OCI-LY7 (cell line): ENCODE measurements around the gene FAM78B. TPM values are rescaled to one million over a fixed set of nuclear protein-coding genes. Genes with fewer than 3 reads are reported as not detected.

ENCODE experiments used
- BruUV-seq: library from RNA; stranded (reverse); fragments of 400-500 nt; replicated peaks from 2 replicates; lab custom pipeline; 2021; lab: Mats Ljungman, UMichigan
- CTCF ChIA-PET: fragments of 300-600 bp; sonication (Branson Sonifier 250); formaldehyde crosslinking; loops from one replicate; lab custom pipeline; 2022; ENCODE audit warnings: antibody characterized with exemption; ENCODE audit not compliant: unreplicated experiment; lab: Charles Lee
- POLR2A ChIA-PET: fragments of 300-600 bp; sonication (Branson Sonifier 250); formaldehyde crosslinking; loops from one replicate; lab custom pipeline; 2022; ENCODE audit warnings: antibody characterized with exemption; lab: Charles Lee
- DNase-seq: peaks from one replicate; pipeline ENCODE4 v3.0.0-alpha.2; 2015; ENCODE audit warnings: low spot score
- H2AFZ ChIP-seq: fragments of 200-600 bp; sonication (generic), shearing (Covaris generic); 2 replicates; pipeline ENCODE4 v1.6.1; 2014; ENCODE audit warnings: mild to moderate bottlenecking, antibody characterized with exemption, low read length, moderate library complexity
- H3K27ac ChIP-seq: fragments of 200-600 bp; sonication (generic); 2 replicates; pipeline ENCODE4 v1.5.1; 2014; ENCODE audit warnings: mixed run types, low read depth, mild to moderate bottlenecking, moderate library complexity, low read length, inconsistent platforms; ENCODE audit not compliant: poor library complexity, severe bottlenecking
- H3K36me3 ChIP-seq: fragments of 200-600 bp; sonication (generic); 2 replicates; pipeline ENCODE4 v1.6.1; 2014; ENCODE audit warnings: mild to moderate bottlenecking, antibody characterized with exemption, low read length, moderate library complexity, mixed read lengths; ENCODE audit not compliant: insufficient read depth
- H3K4me1 ChIP-seq: fragments of 200-600 bp; sonication (generic); 2 replicates; pipeline ENCODE4 v1.5.1; 2014; ENCODE audit warnings: mild to moderate bottlenecking, low read length; ENCODE audit not compliant: insufficient read depth, poor library complexity, severe bottlenecking
- H3K4me2 ChIP-seq: fragments of 200-600 bp; sonication (generic); 2 replicates; pipeline ENCODE4 v1.6.1; 2014; ENCODE audit warnings: mild to moderate bottlenecking, low read length
- H3K4me3 ChIP-seq: fragments of 200-600 bp; sonication (generic); 2 replicates; pipeline ENCODE4 v1.5.1; 2014; ENCODE audit warnings: mild to moderate bottlenecking, low read depth, low read length; ENCODE audit not compliant: poor library complexity, severe bottlenecking
- H3K79me2 ChIP-seq: fragments of 200-600 bp; sonication (generic); 2 replicates; pipeline ENCODE4 v1.6.1; 2016; ENCODE audit warnings: low read depth, mild to moderate bottlenecking, low read length, moderate library complexity, mixed read lengths; ENCODE audit not compliant: insufficient read depth
- H3K9me2 ChIP-seq: fragments of 200-600 bp; sonication (generic); 2 replicates; pipeline ENCODE4 v1.6.1; 2016; ENCODE audit warnings: mild to moderate bottlenecking, low read length, mixed read lengths; ENCODE audit not compliant: insufficient read depth
- H3K9me3 ChIP-seq: fragments of 200-600 bp; sonication (generic); 2 replicates; pipeline ENCODE4 v1.6.1; 2014; ENCODE audit warnings: mild to moderate bottlenecking, mixed run types, low read length, mixed read lengths
- H4K20me1 ChIP-seq: fragments of 200-600 bp; sonication (generic); 2 replicates; pipeline ENCODE4 v1.6.1; 2014; ENCODE audit warnings: mild to moderate bottlenecking, antibody characterized with exemption, low read length, moderate library complexity, mixed read lengths; ENCODE audit not compliant: insufficient read depth
- EZH2phosphoT487 ChIP-seq: fragments of 200-600 bp; sonication (generic); IDR thresholded peaks from 2 replicates; pipeline ENCODE4 v1.6.1; 2018; ENCODE audit warnings: low read depth, borderline replicate concordance, mild to moderate bottlenecking, mixed run types, antibody characterized with exemption, low read length, moderate library complexity, mixed read lengths
- intact Hi-C: fragments of 100-400 bp; cut with micrococcal nuclease; formaldehyde crosslinking; loops from one replicate; pipeline ENCODE4 v1.10.0; 2022; ENCODE audit not compliant: unreplicated experiment
- total RNA-seq, 2 experiments: library from RNA; depleted of rRNA in 1 of 2; stranded (reverse); fragments of >200 nt in 1 of 2; shearing (Covaris generic) in 1 of 2; gene quantifications; 2 replicates each; pipeline ENCODE4 v1.2.3, GENCODE V29; 2014 to 2022
- TF ChIP-seq, protein P1 (sequence below): fragments of 200-600 bp; sonication (generic); conservative IDR thresholded peaks from 2 replicates; pipeline ENCODE4 v1.5.1; 2014; ENCODE audit warnings: mild to moderate bottlenecking, antibody characterized with exemption, low read length, moderate library complexity, mixed read lengths

Gene FAM78B
- total RNA-seq, 2 experiments from 2014 or later, result not detected

DNA sequence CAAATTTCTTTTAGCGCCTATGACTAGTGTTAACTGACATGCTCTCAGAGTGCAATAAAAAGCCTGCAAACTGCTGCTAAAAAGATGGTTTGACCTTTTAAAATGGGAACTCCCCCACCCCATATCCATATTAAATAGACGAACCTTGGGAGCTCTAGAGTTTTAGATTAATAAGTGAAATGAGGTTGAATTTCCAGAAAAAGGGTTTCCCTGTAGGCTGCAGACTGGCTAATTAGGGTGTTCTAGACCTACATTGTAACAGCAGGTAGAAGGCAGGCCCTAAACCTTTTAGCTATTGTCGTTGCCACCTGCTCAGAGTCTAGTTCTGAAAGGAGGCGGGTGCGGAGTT lies 2.2 kb downstream of the FAM78B start:
- H3K79me2 ChIP-seq, result no peaks in the 10 kb centered on the region
- intact Hi-C loops, result no loop called here
- no peaks in the 10 kb centered on the region for H3K4me1 ChIP-seq
- no TSS peak for BruUV-seq
- H3K9me3 ChIP-seq, result no peaks in the 10 kb centered on the region
- CTCF ChIA-PET, result no interaction called here
- no peaks in the 10 kb centered on the region for H3K36me3 ChIP-seq
- no peak overlapping the region for H2AFZ ChIP-seq
- DNase-seq, result no peak
- H4K20me1 ChIP-seq, result no peaks in the 10 kb centered on the region
- no peak overlapping the region for H3K4me3 ChIP-seq
- H3K27ac ChIP-seq, result no peak overlapping the region
- no peak for TF ChIP-seq EZH2phosphoT487
- TF ChIP-seq, protein P1, sequence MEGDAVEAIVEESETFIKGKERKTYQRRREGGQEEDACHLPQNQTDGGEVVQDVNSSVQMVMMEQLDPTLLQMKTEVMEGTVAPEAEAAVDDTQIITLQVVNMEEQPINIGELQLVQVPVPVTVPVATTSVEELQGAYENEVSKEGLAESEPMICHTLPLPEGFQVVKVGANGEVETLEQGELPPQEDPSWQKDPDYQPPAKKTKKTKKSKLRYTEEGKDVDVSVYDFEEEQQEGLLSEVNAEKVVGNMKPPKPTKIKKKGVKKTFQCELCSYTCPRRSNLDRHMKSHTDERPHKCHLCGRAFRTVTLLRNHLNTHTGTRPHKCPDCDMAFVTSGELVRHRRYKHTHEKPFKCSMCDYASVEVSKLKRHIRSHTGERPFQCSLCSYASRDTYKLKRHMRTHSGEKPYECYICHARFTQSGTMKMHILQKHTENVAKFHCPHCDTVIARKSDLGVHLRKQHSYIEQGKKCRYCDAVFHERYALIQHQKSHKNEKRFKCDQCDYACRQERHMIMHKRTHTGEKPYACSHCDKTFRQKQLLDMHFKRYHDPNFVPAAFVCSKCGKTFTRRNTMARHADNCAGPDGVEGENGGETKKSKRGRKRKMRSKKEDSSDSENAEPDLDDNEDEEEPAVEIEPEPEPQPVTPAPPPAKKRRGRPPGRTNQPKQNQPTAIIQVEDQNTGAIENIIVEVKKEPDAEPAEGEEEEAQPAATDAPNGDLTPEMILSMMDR, result no peak
- POLR2A ChIA-PET, result no interaction called here
- H3K9me2 ChIP-seq, result no peaks in the 10 kb centered on the region
- no peak overlapping the region for H3K4me2 ChIP-seq

DNA sequence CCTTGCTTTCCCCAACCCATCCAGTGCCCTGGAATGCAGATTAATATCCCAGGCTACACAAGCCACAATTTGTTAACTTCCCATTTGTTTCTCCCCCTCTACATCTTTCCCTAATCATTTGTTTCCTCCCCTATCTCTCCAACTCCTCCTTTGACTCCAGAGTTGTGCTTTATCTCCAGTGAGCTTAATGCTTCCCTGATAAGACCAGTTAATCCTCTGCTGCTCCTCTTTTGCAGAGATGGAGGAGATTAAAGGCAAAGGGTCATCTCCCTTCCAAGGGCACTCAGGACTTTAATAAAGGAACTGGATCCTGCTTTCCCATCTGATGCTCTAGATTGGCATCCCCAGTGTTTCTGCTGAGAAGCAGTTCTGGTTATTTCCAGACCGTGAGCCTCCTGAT lies 7.1 kb downstream of the FAM78B start:
- BruUV-seq, result no TSS peak
- TF ChIP-seq, protein P1, result no peak
- TF ChIP-seq EZH2phosphoT487, result no peak
- ChIA-PET POLR2A (no interaction called here), CTCF (no interaction called here)
- H2AFZ ChIP-seq, result no peak overlapping the region
- H3K27ac ChIP-seq, result no peak overlapping the region
- no peak overlapping the region for H3K4me3 ChIP-seq
- H3K9me3 ChIP-seq, result no peaks in the 10 kb centered on the region
- no peaks in the 10 kb centered on the region for H3K79me2 ChIP-seq
- no peak for DNase-seq
- H3K4me2 ChIP-seq, result no peak overlapping the region
- no peaks in the 10 kb centered on the region for H3K4me1 ChIP-seq
- no peaks in the 10 kb centered on the region for H3K36me3 ChIP-seq
- intact Hi-C loops, result no loop called here
- H3K9me2 ChIP-seq, result no peaks in the 10 kb centered on the region
- H4K20me1 ChIP-seq, result no peaks in the 10 kb centered on the region

DNA sequence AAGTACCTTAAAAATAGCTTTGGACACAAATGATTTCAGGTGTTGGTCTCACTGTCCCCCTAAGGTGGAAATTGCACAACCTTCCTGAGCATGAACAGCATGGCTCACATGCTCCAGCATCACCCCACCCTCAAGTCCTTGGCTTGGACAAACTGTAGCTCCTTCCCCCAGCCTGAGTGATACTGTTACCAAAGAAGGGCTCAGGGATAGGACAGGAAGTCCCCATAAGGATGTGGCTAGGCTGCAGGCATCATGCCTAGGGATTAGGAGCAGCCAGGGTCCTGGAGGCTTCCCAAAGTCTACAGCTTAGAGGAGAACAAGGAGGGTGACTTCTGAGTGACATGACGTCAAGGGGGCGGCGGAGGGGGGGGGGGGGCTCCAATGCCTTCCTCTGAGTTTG lies 10.1 kb downstream of the FAM78B start:
- no TSS peak for BruUV-seq
- no peaks in the 10 kb centered on the region for H3K36me3 ChIP-seq
- no peaks in the 10 kb centered on the region for H4K20me1 ChIP-seq
- TF ChIP-seq, protein P1, result no peak
- TF ChIP-seq EZH2phosphoT487, result no peak
- no peak overlapping the region for H3K27ac ChIP-seq
- ChIA-PET POLR2A (no interaction called here), CTCF (no interaction called here)
- H3K79me2 ChIP-seq, result no peaks in the 10 kb centered on the region
- H3K9me3 ChIP-seq, result no peaks in the 10 kb centered on the region
- H3K9me2 ChIP-seq, result no peaks in the 10 kb centered on the region
- no peak overlapping the region for H2AFZ ChIP-seq
- intact Hi-C loops, result no loop called here
- no peak overlapping the region for H3K4me3 ChIP-seq
- no peak overlapping the region for H3K4me2 ChIP-seq
- no peaks in the 10 kb centered on the region for H3K4me1 ChIP-seq
- no peak for DNase-seq
